Measurements from ENCODE around the gene GRAP.
"Not testable (repeated sequence)": the region's sequence is repeated elsewhere in the genome, so short reads cannot be mapped to it uniquely, and the experiment has no call there.

Gene GRAP

DNA sequence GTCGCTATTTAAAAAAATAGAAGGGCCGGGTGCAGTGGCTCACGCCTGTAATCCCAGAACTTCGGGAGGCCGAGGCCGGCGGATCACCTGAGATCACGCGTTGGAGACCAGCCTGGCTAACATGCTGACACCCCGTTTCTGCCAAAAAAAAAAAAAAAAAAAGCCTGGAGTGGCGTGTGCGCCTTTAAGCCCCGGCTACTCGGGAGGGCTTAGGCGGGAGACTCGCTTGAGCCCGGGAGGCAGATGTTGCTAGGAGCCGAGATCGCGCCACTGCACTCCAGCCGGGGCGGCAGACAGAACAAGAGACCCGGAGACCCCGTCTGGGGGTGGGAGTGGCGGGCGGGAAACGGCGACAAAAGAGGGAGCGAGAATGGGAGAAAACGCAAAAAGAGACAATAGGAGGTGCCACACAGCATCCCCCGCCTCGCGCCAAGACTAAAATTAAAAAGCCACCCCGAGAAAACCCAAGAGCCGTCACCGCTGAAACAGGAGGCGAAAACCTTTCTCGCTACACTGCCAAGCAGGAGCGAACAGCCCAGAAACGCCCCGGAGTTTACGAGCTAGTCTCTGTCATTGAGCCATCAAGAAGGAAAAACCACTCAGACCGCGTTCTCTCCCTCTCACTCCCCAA lies 16.7 kb upstream of the GRAP start:
- not testable (repeated sequence) for H3K27me3 ChIP-seq (replicated peaks; ENCODE audit: control insufficient read depth, insufficient read depth, low read length); H3K36me3 ChIP-seq (ENCODE audit: control insufficient read depth, insufficient read depth, low read length, severe bottlenecking); H3K9me3 ChIP-seq (ENCODE audit: control insufficient read depth, low read length); H3K9ac ChIP-seq (ENCODE audit: low read length); H3K4me3 ChIP-seq (ENCODE audit: low read length); H3K4me1 ChIP-seq (ENCODE audit: control insufficient read depth, insufficient read depth, low read length); DNase-seq (ENCODE audit: low read depth)

DNA sequence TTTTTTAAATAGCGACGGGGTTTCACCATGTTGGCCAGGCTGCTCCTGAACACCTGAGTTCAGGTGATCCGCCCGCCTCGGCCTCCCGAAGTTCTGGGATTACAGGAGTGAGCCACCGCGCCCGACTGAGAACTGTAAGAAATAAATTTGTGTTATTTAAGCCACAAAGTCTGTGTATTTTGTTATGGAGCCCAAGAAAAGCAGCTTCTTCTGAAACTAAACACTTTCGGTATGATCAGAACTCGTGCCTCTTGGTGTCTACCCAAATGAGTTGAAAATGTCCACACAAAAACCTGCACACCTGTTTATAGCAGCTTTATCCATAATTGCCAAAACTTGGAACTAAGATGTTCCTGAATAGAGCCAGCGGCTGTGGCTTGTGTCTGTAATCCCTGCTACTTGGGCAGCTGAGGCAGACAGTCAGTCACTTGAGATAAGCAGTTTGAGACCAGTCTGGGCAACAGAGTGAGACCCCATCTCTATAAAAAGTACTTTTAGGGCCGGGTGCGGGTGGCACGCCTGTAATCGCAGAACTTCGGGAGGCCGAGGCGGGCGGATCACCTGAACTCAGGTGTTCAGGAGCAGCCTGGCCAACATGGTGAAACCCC lies 16.1 kb upstream of the GRAP start:
- H3K9ac ChIP-seq (ENCODE audit: low read length); H3K9me3 ChIP-seq (ENCODE audit: control insufficient read depth, low read length); H3K4me3 ChIP-seq (ENCODE audit: low read length); H3K36me3 ChIP-seq (ENCODE audit: control insufficient read depth, insufficient read depth, low read length, severe bottlenecking); H3K27me3 ChIP-seq (replicated peaks; ENCODE audit: control insufficient read depth, insufficient read depth, low read length); H3K4me1 ChIP-seq (ENCODE audit: control insufficient read depth, insufficient read depth, low read length); DNase-seq (ENCODE audit: low read depth): not testable (repeated sequence)

DNA sequence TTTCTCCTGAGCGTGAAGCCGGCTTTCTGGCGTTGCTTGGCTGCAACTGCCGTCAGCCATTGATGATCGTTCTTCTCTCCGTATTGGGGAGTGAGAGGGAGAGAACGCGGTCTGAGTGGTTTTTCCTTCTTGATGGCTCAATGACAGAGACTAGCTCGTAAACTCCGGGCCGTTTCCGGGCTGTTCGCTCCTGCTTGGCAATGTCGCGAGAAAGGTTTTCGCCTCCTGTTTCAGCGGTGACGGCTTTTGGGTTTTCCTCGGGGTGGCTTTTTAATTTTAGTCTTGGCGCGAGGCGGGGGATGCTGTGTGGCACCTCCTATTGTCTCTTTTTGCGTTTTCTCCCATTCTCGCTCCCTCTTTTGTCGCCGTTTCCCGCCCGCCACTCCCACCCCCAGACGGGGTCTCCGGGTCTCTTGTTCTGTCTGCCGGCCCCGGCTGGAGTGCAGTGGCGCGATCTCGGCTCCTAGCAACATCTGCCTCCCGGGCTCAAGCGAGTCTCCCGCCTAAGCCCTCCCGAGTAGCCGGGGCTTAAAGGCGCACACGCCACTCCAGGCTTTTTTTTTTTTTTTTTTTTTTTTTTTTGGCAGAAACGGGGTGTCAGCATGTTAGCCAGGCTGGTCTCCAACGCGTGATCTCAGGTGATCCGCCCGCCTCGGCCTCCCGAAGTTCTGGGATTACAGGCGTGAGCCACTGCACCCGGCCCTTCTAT lies 15.4 kb upstream of the GRAP start:
- H3K36me3 ChIP-seq (ENCODE audit: control insufficient read depth, insufficient read depth, low read length, severe bottlenecking); H3K4me1 ChIP-seq (ENCODE audit: control insufficient read depth, insufficient read depth, low read length); H3K27me3 ChIP-seq (replicated peaks; ENCODE audit: control insufficient read depth, insufficient read depth, low read length); DNase-seq (ENCODE audit: low read depth); H3K4me3 ChIP-seq (ENCODE audit: low read length); H3K9ac ChIP-seq (ENCODE audit: low read length); H3K9me3 ChIP-seq (ENCODE audit: control insufficient read depth, low read length): not testable (repeated sequence)

DNA sequence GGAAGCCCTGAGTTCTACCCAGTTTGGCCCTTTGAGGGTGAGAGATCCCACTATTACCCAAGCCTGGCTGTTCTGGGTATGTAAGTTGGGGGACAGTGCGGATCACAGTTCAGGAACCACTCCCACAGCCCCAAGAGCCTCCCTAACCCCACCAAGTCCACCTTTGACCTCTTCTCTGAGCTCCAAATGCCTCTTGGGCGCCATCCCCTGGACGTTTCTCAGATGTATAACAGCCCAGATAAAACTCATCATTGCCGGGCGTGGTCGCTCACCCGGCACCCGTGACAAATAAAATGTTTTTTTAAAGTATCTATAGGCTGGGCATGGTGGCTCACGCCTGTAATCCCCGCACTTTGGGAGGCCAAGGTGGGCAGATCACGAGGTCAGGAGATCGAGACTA lies 8.7 kb upstream of the GRAP start:
- not testable (repeated sequence) for DNase-seq (ENCODE audit: low read depth); H3K27me3 ChIP-seq (replicated peaks; ENCODE audit: control insufficient read depth, insufficient read depth, low read length); H3K36me3 ChIP-seq (ENCODE audit: control insufficient read depth, insufficient read depth, low read length, severe bottlenecking); H3K4me1 ChIP-seq (ENCODE audit: control insufficient read depth, insufficient read depth, low read length); H3K9ac ChIP-seq (ENCODE audit: low read length); H3K4me3 ChIP-seq (ENCODE audit: low read length); H3K9me3 ChIP-seq (ENCODE audit: control insufficient read depth, low read length)

DNA sequence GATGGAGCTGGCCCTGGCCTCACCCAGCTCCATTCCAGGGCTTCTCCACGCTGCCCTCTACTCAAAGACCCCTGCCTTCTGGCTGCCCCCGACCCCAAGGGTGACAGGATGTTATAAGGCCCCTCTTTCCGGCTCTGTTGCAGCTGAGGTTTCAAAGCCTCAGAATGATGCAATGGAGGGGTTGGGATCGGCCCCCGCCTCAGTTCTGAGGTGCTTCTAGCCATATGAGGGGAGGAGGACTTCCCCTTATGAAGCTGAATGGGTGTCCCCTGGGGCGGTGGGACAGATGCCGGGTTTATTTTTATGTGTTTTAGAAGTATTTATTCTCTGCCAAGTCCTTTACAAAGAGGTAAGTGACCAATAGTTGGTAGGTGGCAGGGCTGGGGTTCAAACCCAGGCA lies 2.1 kb upstream of the GRAP start:
- H3K4me3 ChIP-seq (ENCODE audit: low read length); H3K9ac ChIP-seq (ENCODE audit: low read length); H3K4me1 ChIP-seq (ENCODE audit: control insufficient read depth, insufficient read depth, low read length); H3K9me3 ChIP-seq (ENCODE audit: control insufficient read depth, low read length); H3K27me3 ChIP-seq (replicated peaks; ENCODE audit: control insufficient read depth, insufficient read depth, low read length); H3K36me3 ChIP-seq (ENCODE audit: control insufficient read depth, insufficient read depth, low read length, severe bottlenecking); DNase-seq (ENCODE audit: low read depth): not testable (repeated sequence)

DNA sequence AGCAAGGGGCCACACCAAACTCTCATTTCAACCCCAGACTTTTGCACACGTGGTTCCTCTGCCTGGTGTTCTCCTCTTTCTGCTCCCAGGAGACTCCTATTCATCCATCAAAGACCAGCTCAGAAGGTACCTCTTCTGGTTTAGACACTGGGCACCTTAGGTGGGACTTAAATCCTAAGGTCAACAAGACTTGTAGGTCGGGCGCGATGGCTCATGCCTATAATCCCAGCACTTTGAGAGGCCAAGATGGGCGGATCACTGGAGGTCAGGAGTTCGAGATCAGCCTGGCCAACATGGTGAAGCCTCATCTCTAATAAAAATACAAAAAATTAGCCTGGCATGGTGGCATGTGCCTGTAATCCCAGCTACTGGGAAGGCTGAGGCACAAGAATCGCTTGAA lies 753 bp upstream of the GRAP start:
- not testable (repeated sequence) for H3K9me3 ChIP-seq (ENCODE audit: control insufficient read depth, low read length); H3K9ac ChIP-seq (ENCODE audit: low read length); H3K36me3 ChIP-seq (ENCODE audit: control insufficient read depth, insufficient read depth, low read length, severe bottlenecking); H3K4me3 ChIP-seq (ENCODE audit: low read length); DNase-seq (ENCODE audit: low read depth); H3K27me3 ChIP-seq (replicated peaks; ENCODE audit: control insufficient read depth, insufficient read depth, low read length); H3K4me1 ChIP-seq (ENCODE audit: control insufficient read depth, insufficient read depth, low read length)

DNA sequence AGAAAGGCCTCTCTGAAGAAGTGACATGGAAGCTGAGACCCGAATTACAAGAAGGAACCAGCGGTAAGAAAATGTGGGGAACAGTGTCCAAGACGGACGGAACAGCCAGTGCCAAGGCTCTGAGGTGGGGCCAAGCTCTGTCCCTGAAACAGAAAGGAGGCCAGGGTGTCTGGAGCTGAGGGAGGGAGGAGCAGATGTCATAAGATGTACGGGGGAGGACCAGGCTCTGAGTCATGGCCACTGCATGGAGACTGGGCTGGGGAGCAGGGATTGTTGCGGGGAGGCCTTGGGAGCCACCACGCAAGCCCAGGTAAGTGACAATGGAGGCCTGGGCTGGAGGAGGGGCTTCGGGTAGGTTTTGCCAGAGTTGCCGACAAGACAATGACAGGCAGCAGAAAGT lies 2.1 kb downstream of the GRAP start:
- H3K36me3 ChIP-seq (ENCODE audit: control insufficient read depth, insufficient read depth, low read length, severe bottlenecking); H3K4me3 ChIP-seq (ENCODE audit: low read length); H3K9ac ChIP-seq (ENCODE audit: low read length); DNase-seq (ENCODE audit: low read depth); H3K9me3 ChIP-seq (ENCODE audit: control insufficient read depth, low read length); H3K4me1 ChIP-seq (ENCODE audit: control insufficient read depth, insufficient read depth, low read length); H3K27me3 ChIP-seq (replicated peaks; ENCODE audit: control insufficient read depth, insufficient read depth, low read length): not testable (repeated sequence)

DNA sequence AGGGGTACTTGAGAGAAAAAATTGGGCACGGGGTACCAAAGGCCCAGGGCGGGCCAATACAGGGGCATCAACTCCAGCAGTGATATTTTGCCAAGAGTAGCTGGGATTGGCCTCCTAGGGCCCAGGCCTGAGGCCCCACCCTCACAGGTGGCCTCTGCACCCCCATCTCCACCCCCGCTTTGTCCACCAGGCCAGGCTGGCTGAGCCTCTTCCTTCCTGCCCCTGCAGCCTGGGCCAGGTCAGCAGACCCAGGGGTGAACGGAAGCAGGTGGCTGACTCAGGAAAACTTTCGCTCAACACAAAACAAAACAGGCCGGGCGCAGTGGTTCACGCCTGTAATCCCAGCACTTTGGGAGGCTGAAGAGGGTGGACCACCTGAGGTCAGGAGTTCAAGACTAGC lies 3.7 kb downstream of the GRAP start:
- not testable (repeated sequence) for H3K27me3 ChIP-seq (replicated peaks; ENCODE audit: control insufficient read depth, insufficient read depth, low read length); H3K4me1 ChIP-seq (ENCODE audit: control insufficient read depth, insufficient read depth, low read length); H3K9ac ChIP-seq (ENCODE audit: low read length); DNase-seq (ENCODE audit: low read depth); H3K4me3 ChIP-seq (ENCODE audit: low read length); H3K9me3 ChIP-seq (ENCODE audit: control insufficient read depth, low read length); H3K36me3 ChIP-seq (ENCODE audit: control insufficient read depth, insufficient read depth, low read length, severe bottlenecking)

DNA sequence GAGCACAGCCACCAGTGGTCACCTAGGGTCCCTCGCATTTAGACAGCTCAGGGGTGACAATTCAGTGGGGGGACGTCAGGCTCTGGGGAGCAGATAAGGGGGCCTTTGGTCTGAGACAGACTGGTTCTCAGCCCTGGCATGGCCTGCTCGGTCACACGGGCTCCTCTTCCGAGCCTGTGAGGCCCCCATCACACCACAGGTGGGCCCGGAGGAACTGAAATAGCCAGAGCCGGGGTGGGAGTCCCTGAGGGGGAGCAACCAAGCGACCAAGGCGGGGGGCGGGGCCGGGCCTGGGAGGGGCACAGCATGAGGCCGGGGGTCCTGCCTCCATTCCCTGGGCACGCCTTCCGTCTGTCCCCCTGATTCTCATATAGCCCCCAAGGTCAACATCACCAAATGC lies 4.4 kb downstream of the GRAP start:
- H3K4me3 ChIP-seq (ENCODE audit: low read length); H3K9me3 ChIP-seq (ENCODE audit: control insufficient read depth, low read length); H3K36me3 ChIP-seq (ENCODE audit: control insufficient read depth, insufficient read depth, low read length, severe bottlenecking); H3K9ac ChIP-seq (ENCODE audit: low read length); H3K4me1 ChIP-seq (ENCODE audit: control insufficient read depth, insufficient read depth, low read length); H3K27me3 ChIP-seq (replicated peaks; ENCODE audit: control insufficient read depth, insufficient read depth, low read length); DNase-seq (ENCODE audit: low read depth): not testable (repeated sequence)

DNA sequence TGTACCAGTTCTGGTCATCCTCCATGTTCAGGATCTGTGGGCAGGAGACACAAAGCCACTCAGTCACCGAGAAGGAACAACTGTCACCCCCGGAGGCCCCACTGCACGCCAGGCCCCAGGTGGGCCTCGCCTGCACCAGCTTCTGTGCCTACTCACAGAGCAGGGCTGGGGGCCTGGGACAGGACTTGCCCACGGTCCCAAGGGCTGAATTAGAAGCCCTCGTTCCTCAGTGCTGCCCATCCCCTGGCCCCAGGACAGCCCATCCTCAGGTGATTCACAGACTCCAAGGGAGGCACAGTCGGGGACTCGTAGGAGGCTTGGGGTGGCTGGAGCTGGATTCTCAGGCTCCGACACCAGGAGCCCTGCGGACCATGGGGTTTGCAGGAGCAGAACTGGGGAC lies 4.9 kb downstream of the GRAP start:
- H3K4me3 ChIP-seq (ENCODE audit: low read length); DNase-seq (ENCODE audit: low read depth): not testable (repeated sequence)

DNA sequence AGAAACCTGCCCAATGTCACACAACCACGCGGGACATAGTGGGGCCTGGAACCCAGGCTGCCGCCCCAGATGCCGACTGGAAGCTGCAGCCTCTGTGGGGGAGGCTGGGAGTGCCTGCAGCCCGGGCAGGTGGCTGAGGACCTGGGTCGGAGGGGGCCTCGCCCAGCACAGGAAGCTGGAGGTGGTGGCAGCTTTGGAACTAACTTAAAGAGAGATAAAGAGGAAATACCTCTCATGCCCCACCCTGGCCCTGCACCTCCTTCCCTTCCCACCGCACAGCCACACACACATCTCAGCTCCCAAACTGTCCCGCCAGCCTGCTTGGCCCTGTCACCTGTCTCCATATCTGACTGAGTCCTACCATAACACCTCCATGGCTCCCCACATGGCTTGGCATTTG lies 6.4 kb downstream of the GRAP start:
- DNase-seq (ENCODE audit: low read depth); H3K9ac ChIP-seq (ENCODE audit: low read length); H3K27me3 ChIP-seq (replicated peaks; ENCODE audit: control insufficient read depth, insufficient read depth, low read length); H3K4me1 ChIP-seq (ENCODE audit: control insufficient read depth, insufficient read depth, low read length); H3K4me3 ChIP-seq (ENCODE audit: low read length); H3K36me3 ChIP-seq (ENCODE audit: control insufficient read depth, insufficient read depth, low read length, severe bottlenecking); H3K9me3 ChIP-seq (ENCODE audit: control insufficient read depth, low read length): not testable (repeated sequence)

More for the DNA sequence above, 4.9 kb downstream of the GRAP start:
- H3K27me3 ChIP-seq (replicated peaks; ENCODE audit: control insufficient read depth, insufficient read depth, low read length); H3K4me1 ChIP-seq (ENCODE audit: control insufficient read depth, insufficient read depth, low read length); H3K36me3 ChIP-seq (ENCODE audit: control insufficient read depth, insufficient read depth, low read length, severe bottlenecking); H3K9me3 ChIP-seq (ENCODE audit: control insufficient read depth, low read length); H3K9ac ChIP-seq (ENCODE audit: low read length): not testable (repeated sequence)

DNA sequence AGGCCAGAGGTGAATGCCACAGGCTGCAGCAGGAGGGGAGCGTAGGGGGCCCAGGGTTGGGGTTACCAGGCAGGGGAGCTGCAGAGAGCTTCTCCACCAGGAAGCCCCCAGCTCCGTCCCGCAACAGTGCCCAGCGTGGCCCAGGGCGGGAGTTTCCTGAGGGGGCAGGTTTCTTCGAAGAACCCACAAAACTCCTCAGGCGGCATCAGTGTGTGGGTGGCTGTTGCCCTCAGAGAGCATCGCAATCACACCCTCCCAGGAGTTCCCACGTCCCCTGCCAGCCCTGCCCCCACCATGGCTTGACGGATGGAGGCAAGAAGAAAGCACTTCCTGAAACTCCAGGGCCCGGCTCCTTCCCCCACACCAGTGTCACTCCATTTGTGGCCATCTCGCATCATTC lies 8.0 kb downstream of the GRAP start:
- not testable (repeated sequence) for H3K36me3 ChIP-seq (ENCODE audit: control insufficient read depth, insufficient read depth, low read length, severe bottlenecking); H3K4me1 ChIP-seq (ENCODE audit: control insufficient read depth, insufficient read depth, low read length); H3K27me3 ChIP-seq (replicated peaks; ENCODE audit: control insufficient read depth, insufficient read depth, low read length); DNase-seq (ENCODE audit: low read depth); H3K4me3 ChIP-seq (ENCODE audit: low read length); H3K9me3 ChIP-seq (ENCODE audit: control insufficient read depth, low read length); H3K9ac ChIP-seq (ENCODE audit: low read length)

Measured in adipocyte (in vitro differentiated cells).